Epithelial cell of prostate (primary cell): Measurements from ENCODE around the gene PRR35.

ENCODE experiments used
- DNase-seq: peaks from one replicate; pipeline ENCODE4 v3.0.0-alpha.2; 2011; ENCODE audit warnings: low read depth, low spot score
- H3K27ac ChIP-seq: fragments of 450-650 bp; 2 replicates; pipeline ENCODE4 v1.5.1; 2017; ENCODE audit warnings: mild to moderate bottlenecking

PRR35 gene

DNA sequence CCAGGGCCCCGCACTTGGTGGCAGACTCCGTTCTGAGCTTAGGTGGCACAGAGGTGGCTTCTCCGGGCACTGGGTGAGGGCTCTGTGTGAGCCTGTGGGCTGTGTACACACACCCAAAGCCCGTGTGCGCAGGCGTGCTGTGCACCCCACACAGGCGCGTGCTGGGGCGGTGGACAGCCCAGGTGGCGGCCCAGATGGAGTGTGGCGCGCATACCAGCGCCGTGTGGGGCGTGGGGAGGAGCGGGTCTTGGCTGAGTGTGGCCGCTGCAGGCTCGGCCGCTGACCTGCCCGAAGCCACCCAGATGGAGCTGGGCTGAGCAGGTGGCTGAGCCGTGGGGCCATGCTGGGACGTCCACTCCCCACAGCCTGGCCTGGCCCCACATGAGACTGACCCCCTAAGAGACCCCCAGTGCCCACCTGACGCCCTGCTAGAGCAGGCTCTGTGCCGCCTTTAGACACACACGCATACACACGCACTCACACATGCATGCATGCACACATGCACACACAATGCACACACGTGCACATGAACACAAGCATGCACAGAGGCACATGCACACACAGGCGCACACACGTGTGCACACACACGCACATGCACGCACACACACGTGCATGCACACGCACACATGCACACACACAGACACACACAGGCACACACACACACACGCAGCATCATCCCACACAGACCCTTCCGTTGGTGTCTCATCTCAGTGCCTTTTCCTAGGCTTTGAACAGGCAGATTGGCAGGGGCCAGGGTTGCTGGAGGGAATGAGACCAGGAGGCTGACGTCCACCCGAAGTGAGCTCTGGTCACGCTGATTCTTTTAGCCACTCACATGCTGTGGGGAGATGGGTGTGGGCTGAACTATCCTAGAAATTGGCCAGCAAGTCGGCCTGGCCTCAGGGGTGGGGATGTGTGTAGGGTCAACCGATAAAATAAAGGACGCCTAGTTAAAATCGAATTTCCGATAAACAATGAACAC lies 2.1 kb downstream of the PRR35 start:
- H3K27ac ChIP-seq = no peak overlapping the region
- no peak for DNase-seq

DNA sequence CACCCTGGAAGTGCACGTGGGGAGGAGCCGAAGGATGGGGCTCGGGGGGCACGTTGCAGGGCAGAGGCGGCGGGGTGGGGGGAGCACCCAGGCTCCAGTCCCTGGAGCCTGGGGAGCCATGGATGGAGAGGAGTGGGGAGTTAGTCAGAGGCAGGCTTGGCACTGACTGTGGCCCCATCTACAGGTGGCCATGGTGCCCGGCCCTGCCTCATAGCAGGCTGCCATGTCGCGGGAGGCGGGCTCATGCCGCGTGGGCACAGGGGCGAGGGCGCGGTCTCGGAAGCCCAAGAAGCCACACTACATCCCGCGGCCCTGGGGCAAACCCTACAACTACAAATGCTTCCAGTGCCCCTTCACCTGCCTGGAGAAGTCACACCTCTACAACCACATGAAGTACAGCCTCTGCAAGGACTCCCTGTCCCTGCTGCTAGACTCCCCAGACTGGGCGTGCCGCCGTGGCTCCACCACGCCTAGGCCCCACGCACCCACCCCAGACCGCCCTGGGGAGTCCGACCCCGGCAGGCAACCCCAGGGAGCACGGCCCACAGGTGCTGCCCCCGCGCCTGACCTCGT lies 3.0 kb downstream of the PRR35 start:
- H3K27ac ChIP-seq = no peak overlapping the region
- no peak for DNase-seq

DNA sequence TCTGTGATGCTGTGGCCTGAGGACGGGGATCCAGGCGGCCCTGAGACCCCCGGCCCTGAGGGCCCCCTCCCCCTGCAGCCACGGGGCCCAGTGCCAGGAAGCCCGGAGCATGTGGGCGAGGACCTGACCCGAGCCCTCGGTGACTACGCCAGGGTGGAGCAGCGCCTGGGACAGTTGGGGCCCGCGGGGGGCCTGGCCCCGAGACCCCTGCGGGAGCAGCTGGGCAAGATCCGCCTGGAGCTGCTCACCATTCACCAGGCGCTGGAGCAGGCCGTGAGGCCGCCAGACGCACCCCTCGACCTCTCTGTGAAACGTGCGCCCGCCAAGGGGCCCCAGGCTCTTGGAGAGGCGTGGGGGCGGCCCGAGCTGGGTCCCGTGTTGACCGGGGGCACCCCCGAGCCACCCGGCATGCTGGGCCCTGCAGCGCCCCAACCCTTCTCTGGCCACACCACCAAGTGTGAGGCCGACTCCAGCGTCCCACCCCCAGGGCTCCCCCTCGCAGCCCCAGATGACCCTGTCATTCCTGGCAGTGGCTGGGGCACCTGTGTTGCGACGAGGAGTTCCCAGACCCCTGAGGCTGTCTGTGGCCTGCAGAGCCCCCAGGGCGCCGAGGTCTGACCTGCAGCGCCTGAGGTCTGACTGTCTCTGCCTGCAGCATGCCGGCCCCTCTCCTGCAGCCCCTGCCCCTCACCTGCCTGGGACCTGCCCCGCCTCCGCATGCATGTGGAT lies 4.7 kb downstream of the PRR35 start:
- DNase-seq = no peak

DNA sequence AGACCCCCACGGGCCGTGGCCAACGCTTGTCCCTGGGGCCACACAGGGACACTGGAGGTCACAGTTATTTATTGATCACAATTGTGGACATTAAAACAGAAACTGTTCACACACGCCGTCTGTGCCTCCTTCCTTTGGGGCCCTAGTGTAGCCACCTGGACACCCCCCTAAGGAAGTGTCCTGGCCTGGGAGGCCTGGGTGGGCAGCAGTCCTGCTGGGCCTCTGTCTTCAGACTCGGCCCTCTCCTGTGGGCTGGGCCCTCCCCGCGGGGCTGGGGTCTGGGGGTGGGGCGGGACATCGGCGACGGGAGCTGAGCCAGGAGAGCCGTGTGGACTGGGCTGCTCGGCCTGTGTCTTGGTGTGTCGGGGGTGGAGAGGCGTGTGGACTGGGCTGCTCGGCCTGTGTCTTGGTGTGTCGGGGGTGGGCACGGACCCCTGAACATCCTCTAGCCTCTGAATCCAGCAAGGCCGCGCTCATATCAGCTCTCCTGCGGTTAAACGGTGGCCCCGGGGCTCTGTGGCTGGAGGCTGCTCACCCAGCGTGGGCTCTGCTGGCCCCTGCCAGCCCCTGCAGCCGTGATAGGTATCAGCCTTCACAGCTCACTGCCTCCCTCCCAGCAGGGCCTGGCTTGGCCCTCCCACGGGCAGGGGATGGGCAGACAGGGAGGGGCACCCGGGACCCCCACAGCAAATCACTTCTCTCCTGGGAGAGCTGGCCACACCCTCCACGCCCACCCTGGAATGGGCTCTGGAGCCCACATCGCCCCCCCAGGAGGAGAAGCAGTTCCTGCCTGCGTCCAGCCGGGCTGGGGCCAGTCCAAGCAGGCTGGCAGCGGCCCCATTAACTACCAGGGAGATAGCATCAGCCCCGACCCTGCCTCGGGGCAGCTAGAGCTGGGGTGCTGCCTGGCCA lies 5.5 kb downstream of the PRR35 start:
- H3K27ac ChIP-seq = no peak overlapping the region
- no peak for DNase-seq

More for the DNA sequence above, 4.7 kb downstream of the PRR35 start:
- H3K27ac ChIP-seq = no peak overlapping the region

DNA sequence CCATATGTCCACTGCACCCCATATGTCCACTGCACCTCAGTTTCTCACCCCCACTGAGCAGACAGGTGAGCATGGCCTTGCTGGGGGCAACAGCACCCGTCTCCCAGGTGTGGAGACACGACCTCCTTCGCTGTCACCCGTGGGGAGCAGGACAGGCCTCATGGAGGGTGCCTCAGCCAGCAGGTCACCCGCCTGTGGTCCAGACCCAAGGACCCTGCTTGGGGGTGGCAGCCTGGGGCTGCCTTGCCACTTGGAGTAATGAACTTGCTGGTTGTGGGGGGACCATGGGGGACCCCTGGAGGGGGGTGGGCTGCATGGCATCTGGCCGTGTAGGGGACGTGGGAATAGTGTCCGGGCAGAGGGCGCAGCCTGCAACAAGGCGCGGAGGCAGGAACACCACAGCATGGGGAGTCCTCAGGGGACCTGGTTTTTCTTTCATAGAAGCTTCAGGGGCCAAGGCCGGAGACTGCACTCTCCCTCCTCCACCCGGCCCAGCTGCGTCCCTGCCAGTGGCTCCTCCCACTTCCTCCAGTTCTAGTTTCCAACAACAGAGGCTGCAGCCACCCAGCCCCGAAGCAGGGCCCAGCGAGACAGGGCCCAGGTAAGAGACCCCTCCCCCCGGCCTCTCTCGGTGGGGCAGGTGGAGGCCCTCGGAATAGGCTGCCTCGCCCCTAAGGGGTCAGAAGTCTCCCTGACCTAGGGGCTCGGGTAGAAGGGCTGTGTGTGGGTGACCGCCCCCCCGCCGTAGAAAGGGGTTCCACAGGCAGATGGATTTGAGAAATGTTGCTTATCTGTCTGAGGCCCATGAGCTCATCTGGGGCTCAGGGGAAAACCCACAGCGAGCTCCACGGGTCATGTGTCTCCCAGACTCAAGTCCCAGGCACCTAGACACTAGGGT lies 6.5 kb downstream of the PRR35 start, which contains the start of gene NHLRC4:
Gene NHLRC4 (plus strand): TSS at position 531 of the 898 bp plus-strand sequence. CDS start 1,043 bp downstream, outside the sequence.
- H3K27ac ChIP-seq = no peak within 1 kb of the TSS
- no peak for DNase-seq

DNA sequence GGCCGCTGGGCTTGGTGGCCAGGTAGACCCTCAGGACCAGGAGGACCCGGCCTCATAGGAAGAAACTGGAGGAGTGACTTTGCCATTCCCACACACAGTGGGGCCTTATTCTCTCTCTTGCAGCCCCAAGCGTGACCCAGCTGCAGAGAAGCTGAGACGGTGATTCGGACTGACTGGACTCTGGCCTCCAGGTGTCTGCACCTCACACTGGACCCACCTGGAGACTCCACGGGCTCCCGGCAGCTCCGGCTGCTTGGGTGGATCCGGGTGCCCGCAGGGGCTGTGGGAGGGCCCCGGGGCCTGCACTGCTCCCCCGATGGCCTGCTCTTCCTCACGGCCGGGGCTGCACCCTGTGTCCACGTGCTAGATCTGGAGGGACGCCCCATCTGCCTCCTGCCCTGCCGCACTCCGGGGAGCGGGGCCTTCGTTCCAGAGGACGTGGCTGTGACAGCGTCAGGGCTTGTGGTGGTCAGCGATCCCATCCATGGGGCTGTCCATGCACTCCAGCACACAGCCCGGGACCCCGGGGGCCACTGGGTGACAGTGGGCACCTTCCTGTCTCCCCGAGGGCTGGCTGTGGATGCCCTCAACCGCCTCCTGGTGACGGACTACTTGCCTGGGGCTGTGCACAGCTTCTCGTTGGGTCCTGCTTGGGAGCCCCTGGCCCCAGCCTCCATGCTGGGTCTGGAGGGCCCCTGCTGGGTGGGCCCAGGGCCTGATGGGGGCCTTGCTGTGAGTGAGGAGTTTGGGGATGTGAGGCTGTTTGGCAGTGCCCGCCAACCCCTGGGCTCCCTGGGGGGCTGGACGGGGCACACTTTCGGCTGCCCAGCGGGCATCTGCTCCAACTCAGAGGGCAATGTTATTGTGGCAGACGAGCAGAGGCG lies 7.4 kb downstream of the PRR35 start:
- H3K27ac ChIP-seq = no peak overlapping the region
- DNase-seq = no peak

DNA sequence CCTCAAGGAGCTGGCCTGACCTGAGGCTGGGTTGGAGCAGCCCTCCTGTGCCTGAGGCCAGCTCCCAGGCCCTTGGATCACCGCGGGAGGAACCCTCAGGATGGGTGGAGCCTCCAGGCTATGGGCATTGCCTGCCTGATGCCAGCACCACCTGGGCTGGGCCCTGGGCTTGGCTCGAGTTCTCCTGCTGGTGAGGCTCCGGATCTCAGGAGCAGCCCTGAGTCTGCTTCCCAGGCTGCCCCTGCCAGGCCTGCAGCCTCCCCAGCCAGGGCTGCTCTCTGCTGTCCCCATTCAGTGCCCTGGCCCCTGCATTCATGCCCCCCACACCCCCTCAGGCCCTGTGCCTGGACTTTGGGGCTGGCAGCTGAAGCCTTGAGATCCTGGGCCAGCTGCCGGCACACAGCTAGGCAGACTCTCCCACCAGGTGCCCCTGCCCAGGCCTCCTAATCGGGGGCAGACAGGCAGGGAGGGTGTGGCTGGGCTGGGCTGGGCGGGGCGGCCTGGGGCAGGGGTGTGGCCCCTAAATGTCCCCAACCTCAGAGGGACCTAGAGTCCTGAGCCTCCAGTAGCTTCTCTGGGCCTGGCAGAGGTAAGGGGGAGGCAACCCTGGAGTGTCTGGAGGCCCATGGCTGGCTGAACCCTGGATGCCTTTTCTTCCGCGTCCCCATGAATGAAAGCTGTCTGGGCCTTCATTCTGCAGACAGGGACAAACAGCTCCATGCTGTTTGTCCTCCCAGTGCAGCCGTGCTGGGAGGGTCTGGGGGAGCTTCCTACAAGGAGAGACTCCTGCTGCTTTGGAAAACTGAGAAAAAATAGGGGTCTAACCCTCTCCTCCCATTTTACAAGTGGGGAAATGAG lies 8.4 kb downstream of the PRR35 start:
- DNase-seq = no peak
- no peak overlapping the region for H3K27ac ChIP-seq

DNA sequence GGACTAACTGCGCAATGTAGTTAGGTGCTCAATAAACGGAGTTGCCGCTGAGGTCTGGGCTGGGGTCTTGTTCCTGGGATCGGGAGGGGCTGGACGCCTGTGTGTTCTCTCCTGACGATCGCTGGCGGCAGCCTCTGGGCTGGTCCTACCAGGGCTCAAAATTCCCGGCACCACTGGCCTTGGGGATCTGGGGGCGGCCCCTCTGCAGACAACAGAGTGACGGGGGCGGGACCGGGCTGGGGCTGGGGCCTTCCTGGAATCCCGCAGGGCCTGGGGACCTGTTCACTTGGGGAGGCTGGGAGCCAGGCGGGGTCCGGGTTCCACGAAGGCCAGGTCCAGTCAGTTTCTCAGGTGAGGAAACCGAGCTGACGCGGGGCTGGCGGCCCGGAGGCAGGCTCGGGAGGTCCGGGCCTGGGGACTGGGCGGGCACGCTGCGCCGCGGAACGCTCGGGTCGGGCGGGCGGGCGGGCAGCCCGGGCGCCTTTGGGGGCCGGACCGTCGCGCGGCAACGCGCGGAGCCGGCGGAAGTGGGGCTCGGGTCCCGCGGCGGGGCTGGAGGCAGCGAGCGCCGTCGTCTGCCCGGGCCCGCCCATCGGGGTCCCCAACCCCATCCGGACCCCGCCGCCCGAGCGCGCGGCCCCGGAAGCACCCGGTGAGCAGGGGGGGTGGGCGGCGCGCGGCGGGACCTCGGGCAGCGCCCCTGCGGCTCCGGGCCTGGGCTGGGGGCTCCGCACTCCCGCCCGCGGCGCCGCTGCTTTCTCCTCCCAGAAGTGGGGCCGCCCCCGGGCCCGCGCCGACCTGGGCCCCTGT lies 9.5 kb downstream of the PRR35 start, which contains the start of gene PIGQ:
Gene PIGQ (plus strand): TSS at position 524 of the 810 bp plus-strand sequence. CDS start 4,107 bp downstream, outside the sequence.
- H3K27ac ChIP-seq = peak within 1 kb of the TSS; percentile 15
- no peak for DNase-seq

DNA sequence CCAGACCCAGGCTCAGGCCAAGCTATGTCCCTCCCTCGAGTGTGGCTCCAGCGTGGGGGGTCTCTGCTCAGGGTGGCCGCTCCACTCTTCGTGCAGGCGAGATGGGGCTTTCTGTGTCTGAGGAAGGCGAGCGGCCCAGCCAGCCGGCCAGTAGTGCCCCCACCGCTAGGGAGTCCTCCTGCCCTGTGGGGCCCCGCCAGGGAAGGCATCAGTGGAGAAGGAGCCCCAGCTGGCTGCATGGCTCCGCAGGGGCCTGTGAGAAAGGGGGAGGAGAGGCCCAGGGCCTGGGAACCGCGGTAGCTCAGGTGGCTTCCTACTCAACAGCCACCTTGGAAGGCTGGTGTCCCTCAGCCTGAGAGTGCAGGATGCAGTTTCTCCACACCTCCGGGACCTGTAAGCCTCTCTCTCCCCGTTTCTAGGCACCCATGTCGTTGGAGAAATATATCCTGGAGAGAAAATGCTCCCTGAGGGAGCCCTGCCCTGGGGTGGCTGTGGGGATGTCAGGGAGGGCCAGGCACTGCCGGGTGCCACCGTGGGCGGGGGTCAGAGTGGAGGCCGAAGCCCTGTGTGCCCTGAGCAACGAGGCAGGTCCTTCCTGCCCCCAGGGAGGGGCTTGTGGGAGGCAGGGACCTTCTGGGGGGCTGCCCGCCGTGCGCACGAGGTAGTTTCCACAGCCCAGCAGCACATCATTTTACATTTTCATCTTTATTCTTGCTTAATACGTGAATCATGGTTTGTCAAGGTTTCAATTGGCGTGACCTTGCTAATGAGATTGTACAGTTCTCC lies 12.9 kb downstream of the PRR35 start:
- DNase-seq = no peak
- H3K27ac ChIP-seq = no peak overlapping the region

DNA sequence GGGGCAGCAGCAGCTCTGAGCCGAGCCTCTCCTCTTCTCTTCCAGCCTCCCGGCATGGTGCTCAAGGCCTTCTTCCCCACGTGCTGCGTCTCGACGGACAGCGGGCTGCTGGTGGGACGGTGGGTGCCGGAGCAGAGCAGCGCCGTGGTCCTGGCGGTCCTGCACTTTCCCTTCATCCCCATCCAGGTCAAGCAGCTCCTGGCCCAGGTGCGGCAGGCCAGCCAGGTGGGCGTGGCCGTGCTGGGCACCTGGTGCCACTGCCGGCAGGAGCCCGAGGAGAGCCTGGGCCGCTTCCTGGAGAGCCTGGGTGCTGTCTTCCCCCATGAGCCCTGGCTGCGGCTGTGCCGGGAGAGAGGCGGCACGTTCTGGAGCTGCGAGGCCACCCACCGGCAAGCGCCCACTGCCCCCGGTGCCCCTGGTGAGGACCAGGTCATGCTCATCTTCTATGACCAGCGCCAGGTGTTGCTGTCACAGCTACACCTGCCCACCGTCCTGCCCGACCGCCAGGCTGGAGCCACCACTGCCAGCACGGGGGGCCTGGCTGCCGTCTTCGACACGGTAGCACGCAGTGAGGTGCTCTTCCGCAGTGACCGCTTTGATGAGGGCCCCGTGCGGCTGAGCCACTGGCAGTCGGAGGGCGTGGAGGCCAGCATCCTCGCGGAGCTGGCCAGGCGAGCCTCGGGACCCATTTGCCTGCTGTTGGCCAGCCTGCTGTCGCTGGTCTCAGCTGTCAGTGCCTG lies 14.0 kb downstream of the PRR35 start:
- DNase-seq = no peak
- H3K27ac ChIP-seq = no peak overlapping the region

DNA sequence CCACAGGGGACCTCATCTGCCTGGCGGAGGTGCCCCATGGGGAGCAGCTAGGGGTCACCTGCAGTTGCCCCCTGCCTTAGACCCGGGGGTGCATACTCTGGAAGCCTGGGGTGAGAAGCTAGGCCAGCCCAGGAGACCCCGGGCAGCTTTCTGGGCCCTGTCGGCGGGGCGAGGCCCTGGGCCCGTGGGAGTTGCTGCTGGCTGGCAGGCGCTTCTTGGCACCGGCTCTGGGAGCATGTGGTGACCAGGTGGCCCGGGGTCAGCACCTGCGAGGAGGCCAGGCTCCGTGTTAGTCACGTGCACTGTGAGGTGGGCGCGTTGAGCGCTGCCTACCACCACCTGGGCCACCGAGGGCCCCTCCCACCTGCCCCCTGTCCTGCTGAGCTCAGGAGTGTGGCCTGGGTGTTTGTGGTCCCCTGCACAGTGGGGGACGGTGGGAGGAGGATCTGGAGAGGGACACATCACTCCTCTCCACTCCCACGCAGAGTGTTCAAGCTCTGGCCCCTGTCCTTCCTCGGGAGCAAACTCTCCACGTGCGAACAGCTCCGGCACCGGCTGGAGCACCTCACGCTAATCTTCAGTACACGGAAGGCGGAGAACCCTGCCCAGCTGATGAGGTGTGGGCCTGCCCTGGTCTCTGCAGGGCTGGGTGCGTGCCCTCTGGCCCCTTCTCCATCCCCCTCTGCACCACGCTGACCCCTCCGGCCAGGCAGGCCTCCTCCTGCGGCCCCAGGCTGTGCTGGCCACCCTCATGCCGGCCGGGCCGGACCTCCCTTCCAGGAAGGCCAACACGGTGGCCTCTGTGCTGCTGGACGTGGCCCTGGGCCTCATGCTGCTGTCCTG lies 15.4 kb downstream of the PRR35 start:
- no peak overlapping the region for H3K27ac ChIP-seq
- no peak for DNase-seq

DNA sequence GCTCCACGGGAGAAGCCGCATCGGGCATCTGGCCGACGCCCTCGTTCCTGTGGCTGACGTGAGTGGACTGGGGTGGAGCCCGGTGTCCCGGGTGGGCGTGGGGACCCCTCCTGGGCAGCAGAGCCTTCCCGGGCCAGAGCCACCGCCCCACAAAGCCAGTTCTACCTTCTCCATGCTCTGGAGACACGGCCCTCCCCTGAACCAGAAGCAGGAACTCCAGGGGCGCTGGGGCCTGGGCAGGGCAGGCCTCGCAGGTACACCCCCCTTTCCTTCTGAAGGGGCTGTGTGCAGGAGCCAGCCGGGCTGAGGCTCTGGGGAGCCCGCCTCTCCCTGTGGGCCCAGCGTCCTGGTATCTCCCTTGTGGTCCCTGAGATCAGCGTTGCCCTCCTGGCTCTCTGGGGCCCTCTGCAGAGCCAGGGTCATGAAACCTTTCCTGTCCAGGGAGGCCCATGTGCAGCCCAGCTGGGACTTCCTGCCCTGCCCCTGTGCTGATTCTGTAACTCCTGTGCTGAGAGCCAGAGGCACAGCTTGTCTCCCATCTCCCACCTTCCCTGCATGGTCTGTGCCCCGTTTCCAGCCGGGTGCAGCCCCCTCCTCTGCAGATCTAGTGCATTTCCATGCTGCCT lies 16.1 kb downstream of the PRR35 start:
- no peak overlapping the region for H3K27ac ChIP-seq

DNA sequence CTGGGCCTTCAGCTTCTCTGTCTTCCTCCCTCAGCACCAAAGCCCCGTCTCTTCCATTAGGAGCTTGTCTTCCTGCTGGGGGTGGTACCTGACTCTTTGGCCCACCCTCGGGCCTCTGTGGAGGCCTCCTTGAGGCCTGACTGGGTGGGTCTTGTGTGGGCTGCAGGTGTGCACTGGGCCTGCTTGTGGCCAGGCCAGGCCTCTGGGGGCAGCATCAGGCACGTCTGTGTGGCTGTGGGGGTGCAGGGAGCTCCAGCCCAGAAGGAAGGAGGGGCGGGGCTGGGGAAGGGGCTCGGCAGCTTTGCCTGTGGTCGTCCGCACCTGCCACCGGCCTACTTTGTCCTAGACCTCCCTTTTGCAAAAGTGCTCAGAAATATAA lies 16.6 kb downstream of the PRR35 start:
- H3K27ac ChIP-seq = no peak overlapping the region
- no peak for DNase-seq

More for the DNA sequence above, 16.1 kb downstream of the PRR35 start:
- no peak for DNase-seq
